GM12878 (cell line): ENCODE data around the gene DPYSL3. TPM values are rescaled to one million over a fixed set of nuclear protein-coding genes. Genes with fewer than 3 reads are reported as not detected.

ENCODE experiments used
- ATAC-seq: fragments of 200-7000 bp; cut with Tn5 transposase; 3 replicates; pipeline ENCODE4 v1.9.1; 2020; ENCODE audit warnings: mild to moderate bottlenecking, moderate library complexity
- BruUV-seq: library from RNA; stranded (reverse); fragments of 400-500 nt; replicated peaks from 2 replicates; lab custom pipeline; 2021; lab: Mats Ljungman, UMichigan
- CTCF ChIA-PET: fragments of 300-600 bp; sonication (Branson Sonifier 250); formaldehyde crosslinking; extraction: SDS; loops from one replicate; lab custom pipeline; 2021; ENCODE audit warnings: inconsistent platforms; lab: Yijun Ruan, JAX
- POLR2A ChIA-PET: fragments of 350-600 bp; formaldehyde crosslinking; extraction: SDS; loops from one replicate; lab custom pipeline; 2021; ENCODE audit warnings: inconsistent platforms; lab: Charles Lee
- RAD21 ChIA-PET: fragments of 300-600 bp; sonication (Branson Sonifier 250); formaldehyde crosslinking; loops from one replicate; lab custom pipeline; 2023; ENCODE audit warnings: antibody characterized with exemption; ENCODE audit not compliant: unreplicated experiment; lab: Charles Lee
- SMC1A ChIA-PET: fragments of 300-600 bp; sonication (Branson Sonifier 250); formaldehyde crosslinking; loops from one replicate; lab custom pipeline; 2023; ENCODE audit not compliant: unreplicated experiment, uncharacterized antibody; lab: Charles Lee
- DNase-seq: peaks from one replicate; pipeline ENCODE4 v3.0.0-alpha.2; 2011; ENCODE audit warnings: low read depth, low spot score
- FAIRE-seq: peaks from 3 replicates; lab custom pipeline; 2011; peaks lifted over from hg19 to GRCh38; lab: Jason Lieb, UNC
- H2AFZ ChIP-seq: 2 replicates; pipeline ENCODE4 v1.6.0; 2011; ENCODE audit warnings: low read depth, low read length, control low read depth; ENCODE audit not compliant: control insufficient read depth
- H3K27ac ChIP-seq: 2 replicates; pipeline ENCODE4 v1.5.1; 2011; ENCODE audit warnings: control low read depth; ENCODE audit not compliant: control insufficient read depth, insufficient read depth
- H3K27me3 ChIP-seq, 2 experiments: replicated peaks in 1 of 2; 2 replicates each; pipeline versions ENCODE4 v1.6.0 to v1.6.1; 2011; ENCODE audit warnings: low read length in 1 of 2; ENCODE audit not compliant: control insufficient read depth in 2 of 2, insufficient read depth in 2 of 2
- H3K36me3 ChIP-seq, 2 experiments: 2 replicates each; pipeline ENCODE4 v1.5.1; 2011; ENCODE audit warnings: low read length in 1 of 2; ENCODE audit not compliant: control insufficient read depth in 2 of 2, insufficient read depth in 2 of 2
- H3K4me1 ChIP-seq: 2 replicates; pipeline ENCODE4 v1.6.1; 2011; ENCODE audit warnings: mild to moderate bottlenecking, low read length, moderate library complexity, mixed read lengths; ENCODE audit not compliant: control insufficient read depth, insufficient read depth
- H3K4me2 ChIP-seq: 2 replicates; pipeline ENCODE4 v1.6.0; 2011; ENCODE audit warnings: control low read depth; ENCODE audit not compliant: control insufficient read depth, insufficient read depth
- H3K4me3 ChIP-seq: fragments of 200-600 bp; sonication (generic); 2 replicates; pipeline ENCODE4 v1.5.1; 2016
- H3K79me2 ChIP-seq: 2 replicates; pipeline ENCODE4 v1.6.0; 2011; ENCODE audit warnings: low read length; ENCODE audit not compliant: control insufficient read depth, insufficient read depth
- H3K9ac ChIP-seq: 2 replicates; pipeline ENCODE4 v1.8.0; 2011; ENCODE audit warnings: low read length, control low read depth, mixed read lengths; ENCODE audit not compliant: control insufficient read depth, insufficient read depth
- H3K9me3 ChIP-seq: replicated peaks from 3 replicates; pipeline ENCODE4 v1.5.1; 2011; ENCODE audit warnings: mild to moderate bottlenecking, low read length; ENCODE audit not compliant: control insufficient read depth, insufficient read depth
- H4K20me1 ChIP-seq: 2 replicates; pipeline ENCODE4 v1.6.0; 2011; ENCODE audit not compliant: control insufficient read depth, insufficient read depth
- ASH2L ChIP-seq: fragments of 300-600, 200-600 bp; sonication (generic); IDR thresholded peaks from 2 replicates; pipeline ENCODE4 v1.6.1; 2017; ENCODE audit warnings: low read depth, mild to moderate bottlenecking, borderline replicate concordance
- ESRRA ChIP-seq: IDR thresholded peaks from 2 replicates; pipeline ENCODE4 v1.6.1; 2012; ENCODE audit warnings: mild to moderate bottlenecking, low read length, improper control_type of control experiment
- NFYB ChIP-seq: IDR thresholded peaks from 2 replicates; pipeline ENCODE4 v1.6.1; 2011; ENCODE audit warnings: low read depth, mild to moderate bottlenecking, low read length, improper control_type of control experiment, moderate library complexity; ENCODE audit not compliant: insufficient read depth
- SUPT20H ChIP-seq: IDR thresholded peaks from 2 replicates; pipeline ENCODE4 v1.6.1; 2011; ENCODE audit warnings: low read depth, mild to moderate bottlenecking, low read length, moderate library complexity, borderline replicate concordance; ENCODE audit not compliant: control insufficient read depth
- WGBS: methylation state at CpG from one replicate; pipeline ENCODE4 v1.1.6; 2016; ENCODE audit warnings: low lambda C conversion rate; ENCODE audit not compliant: insufficient replicate concordance, insufficient coverage; ENCODE audit errors: missing lambda C conversion rate; 5-methylcytosine and 5-hydroxymethylcytosine counted together
- in situ Hi-C: fragments of 300-500 bp; cut with MboI; formaldehyde crosslinking; loops from 9 replicates; pipeline ENCODE4 v1.14.3; 2018; ENCODE audit warnings: mixed read lengths
- intact Hi-C: fragments of 100-400 bp; cut with micrococcal nuclease; formaldehyde crosslinking; loops from one replicate; pipeline ENCODE4 v1.14.2; 2022; ENCODE audit not compliant: unreplicated experiment
- polyA plus RNA-seq, 11 experiments: library from polyadenylated mRNA; depleted of rRNA in 4 of 11; unstranded in 6 of 11; stranded (reverse) in 5 of 11; fragments of >200 nt; fragmentation: Nextera tagmentation in 4 of 11; fragmentation: Illumina TruSeq in 1 of 11; extraction: Ambion mirVana in 4 of 11; extraction: Trizol in 1 of 11; gene quantifications; 1 replicate in 1 of 11; 2 replicates in 10 of 11; pipeline versions ENCODE4 v1.2.1 to v1.2.3, GENCODE V29; 2011 to 2016; ENCODE audit warnings: inconsistent platforms in 2 of 11, missing spikeins in 2 of 11, low read depth in 1 of 11
- total RNA-seq, 4 experiments: library from RNA; depleted of rRNA in 3 of 4; stranded (reverse); fragments of >200 nt in 3 of 4; fragmentation: Illumina TruSeq in 1 of 4; extraction: Trizol in 1 of 4; gene quantifications; 2 replicates each; pipeline versions ENCODE4 v1.2.1 to v1.2.3, GENCODE V29; 2013 to 2021
- TF ChIP-seq, protein P1 (sequence below): fragments of 450-650 bp; IDR thresholded peaks from 2 replicates; pipeline ENCODE4 v1.6.1; 2017; ENCODE audit warnings: low read depth, mild to moderate bottlenecking, moderate library complexity

DPYSL3 gene
- total and polyA plus RNA-seq, 10 of the 15 experiments (the other 5 are each of a cell fraction or from before 2014, with no cell fraction given), result 0.08 to 1.5 (median 0.45) TPM; not detected in 1

DNA sequence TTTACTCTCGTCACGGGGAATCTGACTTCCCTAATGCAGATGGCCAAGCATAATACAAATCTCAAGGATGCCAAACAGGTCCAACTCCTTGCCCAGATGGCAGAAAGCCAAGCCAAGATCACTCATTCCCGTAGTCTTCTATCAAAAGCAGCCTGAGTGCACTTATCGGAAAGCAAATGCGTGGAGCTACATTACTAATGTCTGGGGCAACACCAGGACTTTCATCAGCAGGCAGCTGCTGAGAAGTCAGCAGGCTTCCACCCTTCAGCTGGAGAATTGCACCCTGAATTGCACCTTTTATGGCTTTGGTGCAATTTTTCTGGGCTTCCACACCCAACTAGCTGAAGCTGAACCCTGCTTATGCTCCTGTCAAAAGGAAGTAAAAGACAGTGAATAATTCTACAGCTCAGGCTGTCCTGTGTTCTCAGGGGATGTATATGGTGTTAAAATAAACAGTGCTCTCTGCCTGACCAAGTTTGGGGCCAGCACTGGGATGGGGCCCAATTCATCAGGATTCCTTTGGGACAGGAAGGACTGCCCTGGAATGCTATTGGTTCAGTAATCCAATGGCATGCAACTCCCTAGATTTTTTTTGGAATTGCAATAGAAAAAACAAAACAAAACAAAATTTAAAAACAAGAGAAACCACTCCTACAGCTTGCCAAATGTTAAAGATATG, 92.6 kb downstream of the DPYSL3 start:
- Histone ChIP-seq H3K4me2 (no peak overlapping the region), H2AFZ (no peak overlapping the region), H3K36me3 (no peaks in the 10 kb centered on the region), H3K27me3 (no peaks in the 10 kb centered on the region), H3K4me1 (no peaks in the 10 kb centered on the region), H3K9ac (no peak overlapping the region), H4K20me1 (no peaks in the 10 kb centered on the region), H3K27ac (no peak overlapping the region), H3K4me3 (no peak overlapping the region), H3K79me2 (no peaks in the 10 kb centered on the region), H3K9me3 (no peaks in the 10 kb centered on the region)
- DNase-seq, result no peak
- no TSS peak for BruUV-seq
- no peak for TF ChIP-seq NFYB
- no peak for TF ChIP-seq SUPT20H
- TF ChIP-seq, protein P1, sequence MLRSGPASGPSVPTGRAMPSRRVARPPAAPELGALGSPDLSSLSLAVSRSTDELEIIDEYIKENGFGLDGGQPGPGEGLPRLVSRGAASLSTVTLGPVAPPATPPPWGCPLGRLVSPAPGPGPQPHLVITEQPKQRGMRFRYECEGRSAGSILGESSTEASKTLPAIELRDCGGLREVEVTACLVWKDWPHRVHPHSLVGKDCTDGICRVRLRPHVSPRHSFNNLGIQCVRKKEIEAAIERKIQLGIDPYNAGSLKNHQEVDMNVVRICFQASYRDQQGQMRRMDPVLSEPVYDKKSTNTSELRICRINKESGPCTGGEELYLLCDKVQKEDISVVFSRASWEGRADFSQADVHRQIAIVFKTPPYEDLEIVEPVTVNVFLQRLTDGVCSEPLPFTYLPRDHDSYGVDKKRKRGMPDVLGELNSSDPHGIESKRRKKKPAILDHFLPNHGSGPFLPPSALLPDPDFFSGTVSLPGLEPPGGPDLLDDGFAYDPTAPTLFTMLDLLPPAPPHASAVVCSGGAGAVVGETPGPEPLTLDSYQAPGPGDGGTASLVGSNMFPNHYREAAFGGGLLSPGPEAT, result no peak
- TF ChIP-seq ESRRA, result no peak
- no peak for TF ChIP-seq ASH2L
- intact Hi-C loops, result no loop called here
- in situ Hi-C loops, result no loop called here
- POLR2A ChIA-PET, result no interaction called here
- SMC1A ChIA-PET, result interaction anchor here (1.4 kb wide), 1 partner anchor 10 kb away, joined by 6 read pairs; no protein-coding TSS in a partner anchor
- WGBS, result 35% methylated on average over 5 of the region's 5 CpGs
- no peak for FAIRE-seq
- no peak for ATAC-seq
- CTCF ChIA-PET, result interaction anchor here (1.4 kb wide), 1 partner anchor 9 kb away, joined by 4 read pairs; no protein-coding TSS in a partner anchor
- RAD21 ChIA-PET, result no interaction called here
